Endodermal cell (in vitro differentiated cells): ENCODE results near the gene RPS26. TPM values are rescaled to one million over a fixed set of nuclear protein-coding genes. Genes with fewer than 3 reads are reported as not detected.

Source experiments
- DNase-seq: peaks from one replicate; pipeline ENCODE4 v3.0.0-alpha.2; 2017
- H3K27ac ChIP-seq: 2 replicates; pipeline ENCODE4 v1.5.1; 2013; ENCODE audit warnings: mild to moderate bottlenecking, low read depth, low read length, moderate library complexity
- H3K27me3 ChIP-seq: 2 replicates; pipeline ENCODE4 v1.6.1; 2013; ENCODE audit warnings: mild to moderate bottlenecking, low read length, moderate library complexity; ENCODE audit not compliant: insufficient read depth, control insufficient read depth, poor library complexity, severe bottlenecking
- H3K36me3 ChIP-seq: 2 replicates; pipeline ENCODE4 v1.7.0; 2013; ENCODE audit warnings: mild to moderate bottlenecking, low read length, moderate library complexity; ENCODE audit not compliant: control insufficient read depth, insufficient read depth
- H3K4me1 ChIP-seq: one replicate; pipeline ENCODE4 v1.7.0; 2013; ENCODE audit warnings: low read length; ENCODE audit not compliant: control insufficient read depth, insufficient read depth
- H3K4me3 ChIP-seq: 2 replicates; pipeline ENCODE4 v1.5.1; 2013; ENCODE audit warnings: mild to moderate bottlenecking, low read length, moderate library complexity
- H3K9ac ChIP-seq: 2 replicates; pipeline ENCODE4 v1.6.1; 2013; ENCODE audit warnings: mild to moderate bottlenecking, low read length, moderate library complexity; ENCODE audit not compliant: poor library complexity, severe bottlenecking; ENCODE audit errors: extremely low read depth
- H3K9me3 ChIP-seq: 2 replicates; pipeline ENCODE4 v1.6.1; 2013; ENCODE audit warnings: mild to moderate bottlenecking, low read length, moderate library complexity; ENCODE audit not compliant: control insufficient read depth
- H3K27ac Mint-ChIP-seq: 2 replicates; pipeline ENCODE4 v1.8.0; 2020; ENCODE audit warnings: mixed read lengths
- H3K27me3 Mint-ChIP-seq: 2 replicates; pipeline ENCODE4 v1.8.0; 2021; ENCODE audit warnings: mild to moderate bottlenecking, mixed read lengths; ENCODE audit not compliant: insufficient read depth
- H3K36me3 Mint-ChIP-seq: 2 replicates; pipeline ENCODE4 v1.8.0; 2020; ENCODE audit warnings: low read depth, mixed read lengths
- H3K4me1 Mint-ChIP-seq: 2 replicates; pipeline ENCODE4 v1.8.0; 2020; ENCODE audit warnings: mixed read lengths
- H3K4me3 Mint-ChIP-seq: 2 replicates; pipeline ENCODE4 v1.8.0; 2020; ENCODE audit warnings: mild to moderate bottlenecking, moderate library complexity, mixed read lengths
- H3K9me3 Mint-ChIP-seq: 2 replicates; pipeline ENCODE4 v1.8.0; 2020; ENCODE audit warnings: mild to moderate bottlenecking, mixed read lengths
- WGBS, 2 experiments: methylation state at CpG; one replicate each; pipeline versions ENCODE4 v1.1.5 to v1.1.7; 2013; ENCODE audit warnings: missing lambda C conversion rate in 2 of 2, mixed read lengths in 1 of 2; ENCODE audit not compliant: insufficient coverage in 1 of 2, insufficient read length in 1 of 2; 5-methylcytosine and 5-hydroxymethylcytosine counted together
- total RNA-seq, 2 donors: library from RNA; stranded (reverse); fragmentation: NEBNext Ultra II Directional in 1 of 2; extraction: Animal tissue kit (Norgen Biotek cat#: 25700) in 1 of 2; gene quantifications; 2 replicates in 1 of 2; 3 replicates in 1 of 2; pipeline ENCODE4 v1.2.1, GENCODE V29; 2021
- TF ChIP-seq, protein P1 (sequence below): fragments of 200-600 bp; sonication (generic); conservative IDR thresholded peaks from 2 replicates; pipeline ENCODE4 v1.5.0; 2021; ENCODE audit warnings: antibody characterized with exemption, mild to moderate bottlenecking

RPS26 gene
- total RNA-seq, 2 donors from 2014 or later = 35.8 to 58.6 TPM

GRCh38 chr12:56007564-56008559 lies 33.9 kb upstream of the RPS26 start:
- H3K36me3 Mint-ChIP-seq = peaks cover 29% of the 10 kb centered on the region
- peaks cover 25% of the 10 kb centered on the region for H3K36me3 ChIP-seq
- peak overlapping the region; percentile 91 for H3K4me3 ChIP-seq
- H3K27ac Mint-ChIP-seq = peak overlapping the region; percentile 90
- DNase-seq = peak; percentile 98
- no peaks in the 10 kb centered on the region for H3K27me3 Mint-ChIP-seq
- TF ChIP-seq, protein P1, sequence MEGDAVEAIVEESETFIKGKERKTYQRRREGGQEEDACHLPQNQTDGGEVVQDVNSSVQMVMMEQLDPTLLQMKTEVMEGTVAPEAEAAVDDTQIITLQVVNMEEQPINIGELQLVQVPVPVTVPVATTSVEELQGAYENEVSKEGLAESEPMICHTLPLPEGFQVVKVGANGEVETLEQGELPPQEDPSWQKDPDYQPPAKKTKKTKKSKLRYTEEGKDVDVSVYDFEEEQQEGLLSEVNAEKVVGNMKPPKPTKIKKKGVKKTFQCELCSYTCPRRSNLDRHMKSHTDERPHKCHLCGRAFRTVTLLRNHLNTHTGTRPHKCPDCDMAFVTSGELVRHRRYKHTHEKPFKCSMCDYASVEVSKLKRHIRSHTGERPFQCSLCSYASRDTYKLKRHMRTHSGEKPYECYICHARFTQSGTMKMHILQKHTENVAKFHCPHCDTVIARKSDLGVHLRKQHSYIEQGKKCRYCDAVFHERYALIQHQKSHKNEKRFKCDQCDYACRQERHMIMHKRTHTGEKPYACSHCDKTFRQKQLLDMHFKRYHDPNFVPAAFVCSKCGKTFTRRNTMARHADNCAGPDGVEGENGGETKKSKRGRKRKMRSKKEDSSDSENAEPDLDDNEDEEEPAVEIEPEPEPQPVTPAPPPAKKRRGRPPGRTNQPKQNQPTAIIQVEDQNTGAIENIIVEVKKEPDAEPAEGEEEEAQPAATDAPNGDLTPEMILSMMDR = no peak
- peak overlapping the region; percentile 76 for H3K27ac ChIP-seq
- no peaks in the 10 kb centered on the region for H3K4me1 ChIP-seq
- peaks cover 14% of the 10 kb centered on the region for H3K4me1 Mint-ChIP-seq
- WGBS, 2 experiments = 3 to 6% methylated on average over 12 to 30 of the region's 44 CpGs
- H3K27me3 ChIP-seq = no peaks in the 10 kb centered on the region
- H3K4me3 Mint-ChIP-seq = peak overlapping the region; percentile 79
- no peaks in the 10 kb centered on the region for H3K9me3 Mint-ChIP-seq
- no peaks in the 10 kb centered on the region for H3K9me3 ChIP-seq
- H3K9ac ChIP-seq = peak overlapping the region; percentile 47

DNA sequence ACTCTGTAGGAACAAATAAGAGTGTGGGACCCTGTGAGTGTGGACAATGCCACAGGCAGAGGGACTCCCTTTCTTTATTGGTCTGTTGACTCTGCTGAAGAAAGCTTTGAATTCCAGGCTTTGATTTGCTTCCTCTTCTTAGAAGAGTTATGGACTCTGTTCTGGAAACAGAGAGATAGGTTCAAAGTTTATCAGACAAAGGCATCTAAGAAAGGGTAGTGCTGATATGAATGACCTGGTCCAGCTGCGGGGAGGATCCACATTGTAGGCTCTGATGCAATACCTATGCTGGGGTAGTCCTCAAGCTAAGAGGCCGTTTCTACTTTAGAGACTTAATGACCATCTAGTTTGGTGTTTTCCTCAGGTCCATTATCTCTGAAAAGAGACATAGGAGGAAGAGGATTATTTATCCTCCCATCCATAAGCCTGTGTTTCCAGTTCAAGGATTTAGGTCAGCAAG lies 31.6 kb upstream of the RPS26 start:
- Mint-ChIP-seq H3K4me3 (no peak overlapping the region), H3K27ac (no peak overlapping the region)
- H3K36me3 ChIP-seq = peaks cover 3% of the 10 kb centered on the region

GRCh38 chr12:56011509-56012090 lies 30.1 kb upstream of the RPS26 start:
- H3K4me3 ChIP-seq = no peak overlapping the region
- Mint-ChIP-seq H3K9me3 (no peaks in the 10 kb centered on the region), H3K4me3 (no peak overlapping the region), H3K4me1 (peaks cover 15% of the 10 kb centered on the region), H3K27me3 (no peaks in the 10 kb centered on the region), H3K36me3 (peaks cover 18% of the 10 kb centered on the region), H3K27ac (no peak overlapping the region)
- no peaks in the 10 kb centered on the region for H3K36me3 ChIP-seq
- no peak overlapping the region for H3K27ac ChIP-seq
- H3K9me3 ChIP-seq = no peaks in the 10 kb centered on the region
- no peak overlapping the region for H3K9ac ChIP-seq
- no peak for DNase-seq
- TF ChIP-seq, protein P1 = no peak
- no peaks in the 10 kb centered on the region for H3K4me1 ChIP-seq
- WGBS, 2 experiments = 95 to 100% methylated on average over 1 to 2 of the region's 2 CpGs
- H3K27me3 ChIP-seq = no peaks in the 10 kb centered on the region

More for the DNA sequence above, 31.6 kb upstream of the RPS26 start:
- H3K9ac ChIP-seq = no peak overlapping the region
- H3K27ac ChIP-seq = no peak overlapping the region
- H3K4me1 ChIP-seq = no peaks in the 10 kb centered on the region
- no peak for DNase-seq
- H3K4me3 ChIP-seq = no peak overlapping the region
- WGBS, 2 experiments = 90 to 91% methylated on average over 2 of the region's 2 CpGs
- Mint-ChIP-seq H3K4me1 (peaks cover 17% of the 10 kb centered on the region), H3K36me3 (peaks cover 21% of the 10 kb centered on the region), H3K27me3 (no peaks in the 10 kb centered on the region), H3K9me3 (no peaks in the 10 kb centered on the region)
- no peaks in the 10 kb centered on the region for H3K9me3 ChIP-seq
- no peaks in the 10 kb centered on the region for H3K27me3 ChIP-seq
- TF ChIP-seq, protein P1 = no peak
